ENCODE data around the gene CTXND1.

Gene CTXND1

DNA sequence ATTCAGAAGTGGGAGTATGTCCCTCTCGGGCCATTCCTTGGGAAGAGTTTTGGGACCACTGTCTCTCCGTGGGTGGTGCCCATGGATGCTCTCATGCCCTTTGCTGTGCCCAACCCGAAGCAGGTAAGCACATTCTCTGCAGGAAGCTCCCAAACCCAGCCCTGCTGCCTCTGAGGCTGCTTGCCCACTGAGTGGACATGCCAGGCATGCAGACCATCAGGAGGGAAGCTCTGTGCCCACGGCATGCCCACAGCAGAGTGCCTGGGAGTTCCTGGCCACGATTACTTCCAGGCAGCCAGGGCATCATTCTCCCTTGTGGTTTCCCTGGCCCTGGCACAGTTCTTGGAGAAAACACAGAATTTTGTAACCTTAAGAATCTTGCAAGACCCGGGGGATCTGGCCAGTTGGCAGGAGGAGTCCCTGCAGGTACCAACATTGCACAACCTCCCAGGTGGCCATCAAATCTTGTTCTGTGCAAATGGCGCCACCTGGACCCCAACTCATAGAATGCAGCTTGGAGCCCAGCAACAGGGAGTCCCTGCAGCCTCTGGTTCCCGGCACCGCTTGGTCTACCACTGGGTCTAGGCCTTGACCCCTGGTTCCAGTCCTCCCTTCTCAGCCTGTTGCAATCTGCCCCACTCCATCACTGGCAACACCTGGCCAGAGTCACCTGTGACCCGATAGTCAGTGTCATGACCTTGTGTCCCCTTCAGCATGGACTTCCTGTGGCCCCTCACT is 78.8 kb downstream of the CTXND1 start:
- H3K36me3 Mint-ChIP-seq (ENCODE audit: low read depth): peaks cover 61% of the 10 kb centered on the region
- H3K27ac Mint-ChIP-seq: no peak overlapping the region

GRCh38 chr15:80172401-80172800 is 79.6 kb downstream of the CTXND1 start:
- Mint-ChIP-seq H3K27ac (no peak overlapping the region), H3K9me3 (no peaks in the 10 kb centered on the region), H3K36me3 (ENCODE audit: low read depth) (peaks cover 58% of the 10 kb centered on the region), H3K27me3 (no peaks in the 10 kb centered on the region), H3K4me1 (ENCODE audit: low read depth) (no peaks in the 10 kb centered on the region), H3K4me3 (no peak overlapping the region)
- DNase-seq: no peak

More for the DNA sequence above, 78.8 kb downstream of the CTXND1 start:
- H3K4me1 Mint-ChIP-seq (ENCODE audit: low read depth): no peaks in the 10 kb centered on the region
- H3K9me3 Mint-ChIP-seq: no peaks in the 10 kb centered on the region
- DNase-seq: peak; percentile 81
- H3K27me3 Mint-ChIP-seq: no peaks in the 10 kb centered on the region
- H3K4me3 Mint-ChIP-seq: no peak overlapping the region

GRCh38 chr15:80171787-80172186 is 80.2 kb downstream of the CTXND1 start:
- Mint-ChIP-seq H3K27ac (no peak overlapping the region), H3K36me3 (ENCODE audit: low read depth) (peaks cover 52% of the 10 kb centered on the region), H3K4me3 (no peak overlapping the region), H3K4me1 (ENCODE audit: low read depth) (no peaks in the 10 kb centered on the region), H3K27me3 (no peaks in the 10 kb centered on the region), H3K9me3 (no peaks in the 10 kb centered on the region)
- no peak for DNase-seq

- Mint-ChIP-seq H3K4me3 (no peak overlapping the region), H3K27me3 (no peaks in the 10 kb centered on the region), H3K36me3 (ENCODE audit: low read depth) (peaks cover 46% of the 10 kb centered on the region)
Measured at GRCh38 chr15:80170596-80170995, 81.4 kb downstream of the CTXND1 start.

DNA sequence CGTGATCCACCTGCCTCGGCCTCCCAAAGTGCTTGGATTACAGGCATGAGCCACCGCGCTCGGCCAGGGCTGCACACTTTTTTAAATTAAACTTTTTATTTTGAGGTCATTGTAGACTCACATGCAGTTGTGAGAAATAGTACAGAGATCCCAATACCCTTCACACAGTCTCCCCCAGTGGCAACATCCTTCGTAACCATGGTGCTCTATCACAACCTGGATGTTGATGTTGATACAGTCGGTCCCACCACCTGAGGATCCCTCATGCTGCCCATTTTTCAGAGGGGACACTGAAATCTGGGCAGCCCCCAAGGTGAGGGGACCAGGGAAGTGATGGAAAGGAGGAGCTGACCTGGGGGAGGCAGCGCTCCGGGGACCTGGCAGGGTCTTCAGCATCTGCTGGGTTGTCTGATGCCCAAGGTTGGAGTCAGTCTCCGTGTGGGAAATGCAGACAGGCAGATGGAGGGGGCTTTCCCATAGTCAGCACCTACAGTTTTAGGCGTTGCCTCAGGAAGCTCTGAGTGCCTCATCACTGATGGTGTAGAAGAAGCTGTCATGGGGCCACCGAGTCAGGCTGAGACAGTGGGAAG is 82.2 kb downstream of the CTXND1 start:
- Mint-ChIP-seq H3K27ac (no peak overlapping the region), H3K9me3 (no peaks in the 10 kb centered on the region), H3K4me3 (no peak overlapping the region), H3K4me1 (ENCODE audit: low read depth) (no peaks in the 10 kb centered on the region), H3K27me3 (no peaks in the 10 kb centered on the region), H3K36me3 (ENCODE audit: low read depth) (peaks cover 45% of the 10 kb centered on the region)
- no peak for DNase-seq

More at GRCh38 chr15:80170596-80170995, 81.4 kb downstream of the CTXND1 start:
- DNase-seq: no peak
- no peaks in the 10 kb centered on the region for H3K9me3 Mint-ChIP-seq
- no peak overlapping the region for H3K27ac Mint-ChIP-seq
- no peaks in the 10 kb centered on the region for H3K4me1 Mint-ChIP-seq (ENCODE audit: low read depth)

- DNase-seq: no peak
- Mint-ChIP-seq H3K4me1 (ENCODE audit: low read depth) (no peaks in the 10 kb centered on the region), H3K9me3 (no peaks in the 10 kb centered on the region), H3K27ac (no peak overlapping the region), H3K4me3 (no peak overlapping the region), H3K27me3 (no peaks in the 10 kb centered on the region), H3K36me3 (ENCODE audit: low read depth) (peaks cover 51% of the 10 kb centered on the region)
Measured at GRCh38 chr15:80168421-80168820, 83.6 kb downstream of the CTXND1 start.

DNA sequence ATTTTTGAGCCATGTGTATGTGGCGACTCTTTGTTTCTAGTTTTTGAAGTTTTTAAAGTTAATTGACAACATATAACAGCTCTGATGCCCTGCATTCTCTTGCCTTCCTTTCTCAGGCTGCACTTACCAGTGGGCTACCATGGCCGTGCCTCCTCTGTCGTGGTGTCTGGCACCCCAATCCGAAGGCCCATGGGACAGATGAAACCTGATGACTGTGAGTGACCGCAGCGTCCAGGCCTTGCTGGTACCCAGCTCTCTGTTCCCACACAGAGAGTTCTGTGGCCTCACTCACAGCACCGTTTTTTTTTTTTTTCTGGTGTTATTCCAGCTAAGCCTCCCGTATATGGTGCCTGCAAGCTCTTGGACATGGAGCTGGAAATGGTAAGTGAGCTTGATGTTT is 84.1 kb downstream of the CTXND1 start:
- Mint-ChIP-seq H3K9me3 (no peaks in the 10 kb centered on the region), H3K4me1 (ENCODE audit: low read depth) (no peaks in the 10 kb centered on the region), H3K27ac (no peak overlapping the region), H3K27me3 (no peaks in the 10 kb centered on the region), H3K36me3 (ENCODE audit: low read depth) (peaks cover 53% of the 10 kb centered on the region), H3K4me3 (no peak overlapping the region)
- no peak for DNase-seq

GRCh38 chr15:80163897-80164296 is 88.1 kb downstream of the CTXND1 start:
- no peak overlapping the region for H3K4me3 Mint-ChIP-seq
- H3K27ac Mint-ChIP-seq: no peak overlapping the region
- peaks cover 23% of the 10 kb centered on the region for H3K4me1 Mint-ChIP-seq (ENCODE audit: low read depth)
- H3K36me3 Mint-ChIP-seq (ENCODE audit: low read depth): peaks cover 69% of the 10 kb centered on the region
- DNase-seq: no peak
- no peaks in the 10 kb centered on the region for H3K27me3 Mint-ChIP-seq
- no peaks in the 10 kb centered on the region for H3K9me3 Mint-ChIP-seq

GRCh38 chr15:80163217-80163616 is 88.8 kb downstream of the CTXND1 start:
- no peak for DNase-seq
- H3K4me3 Mint-ChIP-seq: no peak overlapping the region
- peaks cover 23% of the 10 kb centered on the region for H3K4me1 Mint-ChIP-seq (ENCODE audit: low read depth)
- no peak overlapping the region for H3K27ac Mint-ChIP-seq
- no peaks in the 10 kb centered on the region for H3K9me3 Mint-ChIP-seq
- no peaks in the 10 kb centered on the region for H3K27me3 Mint-ChIP-seq
- H3K36me3 Mint-ChIP-seq (ENCODE audit: low read depth): peaks cover 68% of the 10 kb centered on the region

GRCh38 chr15:80162059-80162554 is 89.9 kb downstream of the CTXND1 start:
- H3K36me3 Mint-ChIP-seq (ENCODE audit: low read depth): peaks cover 63% of the 10 kb centered on the region
- no peaks in the 10 kb centered on the region for H3K27me3 Mint-ChIP-seq
- H3K4me3 Mint-ChIP-seq: no peak overlapping the region
- peaks cover 23% of the 10 kb centered on the region for H3K4me1 Mint-ChIP-seq (ENCODE audit: low read depth)
- no peak overlapping the region for H3K27ac Mint-ChIP-seq
- no peak for DNase-seq
- no peaks in the 10 kb centered on the region for H3K9me3 Mint-ChIP-seq

- H3K4me1 Mint-ChIP-seq (ENCODE audit: low read depth): peaks cover 23% of the 10 kb centered on the region
- peaks cover 63% of the 10 kb centered on the region for H3K36me3 Mint-ChIP-seq (ENCODE audit: low read depth)
- no peaks in the 10 kb centered on the region for H3K9me3 Mint-ChIP-seq
- no peak overlapping the region for H3K4me3 Mint-ChIP-seq
- DNase-seq: no peak
- H3K27me3 Mint-ChIP-seq: no peaks in the 10 kb centered on the region
- H3K27ac Mint-ChIP-seq: no peak overlapping the region
Measured at GRCh38 chr15:80161468-80162016, 90.5 kb downstream of the CTXND1 start.

- Mint-ChIP-seq H3K4me1 (ENCODE audit: low read depth) (peaks cover 24% of the 10 kb centered on the region), H3K9me3 (no peaks in the 10 kb centered on the region), H3K27ac (peak overlapping the region; percentile 85), H3K27me3 (no peaks in the 10 kb centered on the region), H3K36me3 (ENCODE audit: low read depth) (peaks cover 63% of the 10 kb centered on the region), H3K4me3 (no peak overlapping the region)
- DNase-seq: peak; percentile 49
Measured at GRCh38 chr15:80160570-80161156, 91.3 kb downstream of the CTXND1 start.

GRCh38 chr15:80159811-80160569 is 92.0 kb downstream of the CTXND1 start:
- H3K27me3 Mint-ChIP-seq: no peaks in the 10 kb centered on the region
- peaks cover 30% of the 10 kb centered on the region for H3K4me1 Mint-ChIP-seq (ENCODE audit: low read depth)
- H3K9me3 Mint-ChIP-seq: no peaks in the 10 kb centered on the region
- no peak for DNase-seq
- H3K4me3 Mint-ChIP-seq: no peak overlapping the region
- peak overlapping the region; percentile 85 for H3K27ac Mint-ChIP-seq
- peaks cover 64% of the 10 kb centered on the region for H3K36me3 Mint-ChIP-seq (ENCODE audit: low read depth)

DNA sequence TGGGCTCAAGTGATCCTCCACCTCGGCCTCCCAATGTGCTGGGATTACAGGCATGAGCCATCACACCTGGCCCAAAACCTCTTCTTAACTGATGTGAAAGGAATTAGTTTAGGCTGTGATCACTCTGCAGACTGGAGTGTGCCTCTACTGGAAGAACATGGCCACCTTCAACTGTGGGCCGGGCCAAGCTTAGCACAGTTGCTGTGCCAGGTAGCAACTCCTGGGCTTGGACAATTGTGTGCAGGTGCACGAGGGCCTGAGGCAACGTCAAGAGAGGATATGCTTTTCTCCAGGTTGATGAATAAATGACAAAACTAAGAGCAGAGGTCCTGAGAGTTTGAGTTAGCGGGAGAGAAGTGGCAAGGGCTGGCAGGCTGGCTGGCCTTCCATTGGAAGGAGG is 92.7 kb downstream of the CTXND1 start:
- H3K27ac Mint-ChIP-seq: no peak overlapping the region
- peaks cover 62% of the 10 kb centered on the region for H3K36me3 Mint-ChIP-seq (ENCODE audit: low read depth)
- no peaks in the 10 kb centered on the region for H3K9me3 Mint-ChIP-seq
- H3K4me1 Mint-ChIP-seq (ENCODE audit: low read depth): peaks cover 36% of the 10 kb centered on the region
- DNase-seq: no peak
- H3K27me3 Mint-ChIP-seq: no peaks in the 10 kb centered on the region
- H3K4me3 Mint-ChIP-seq: no peak overlapping the region

All from activated T-cell treated with anti-CD3 and anti-CD28 coated beads, Interleukin-2, amount 50 U/mL, for 24 hours (primary cell).